Measurements from ENCODE around the gene LAMA2.

GRCh38 chr6:129124347-129124746 is 241.4 kb downstream of the LAMA2 start:
- TF ChIP-seq CTCF (IDR thresholded peaks at IDR 0.05; ENCODE audit: poor library complexity), result no peak
- no peak for TF ChIP-seq EZH2 (IDR thresholded peaks at IDR 0.05; ENCODE audit: borderline replicate concordance)
- TF ChIP-seq EZH2phosphoT487 (IDR thresholded peaks at IDR 0.05; ENCODE audit: low read depth, severe bottlenecking, unreplicated experiment), result no peak
